IPS-20b (cell line): ENCODE data around the gene MCEMP1.

ENCODE experiments used
- H3K27ac ChIP-seq: one replicate; pipeline ENCODE4 v1.5.1; 2013; ENCODE audit warnings: low read length
- H3K27me3 ChIP-seq: 2 replicates; pipeline ENCODE4 v1.6.1; 2013; ENCODE audit warnings: mild to moderate bottlenecking, low read length, inconsistent platforms; ENCODE audit not compliant: insufficient read depth
- H3K36me3 ChIP-seq: 2 replicates; pipeline ENCODE4 v1.6.1; 2013; ENCODE audit warnings: low read depth, mild to moderate bottlenecking, inconsistent platforms, low read length, moderate library complexity; ENCODE audit not compliant: insufficient read depth
- H3K4me1 ChIP-seq: 2 replicates; pipeline ENCODE4 v1.6.1; 2013; ENCODE audit warnings: mild to moderate bottlenecking, control low read depth, inconsistent platforms, low read length, moderate library complexity; ENCODE audit not compliant: insufficient read depth
- H3K4me3 ChIP-seq: 2 replicates; pipeline ENCODE4 v1.5.1; 2013; ENCODE audit warnings: mild to moderate bottlenecking, low read length, inconsistent platforms
- H3K9ac ChIP-seq: 2 replicates; pipeline ENCODE4 v1.6.1; 2013; ENCODE audit warnings: low read depth, mild to moderate bottlenecking, inconsistent platforms, low read length, moderate library complexity
- H3K9me3 ChIP-seq: 2 replicates; pipeline ENCODE4 v1.6.1; 2013; ENCODE audit warnings: mild to moderate bottlenecking, low read depth, low read length, inconsistent platforms; ENCODE audit not compliant: insufficient read depth

Gene MCEMP1, protein sequence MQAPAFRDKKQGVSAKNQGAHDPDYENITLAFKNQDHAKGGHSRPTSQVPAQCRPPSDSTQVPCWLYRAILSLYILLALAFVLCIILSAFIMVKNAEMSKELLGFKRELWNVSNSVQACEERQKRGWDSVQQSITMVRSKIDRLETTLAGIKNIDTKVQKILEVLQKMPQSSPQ

DNA sequence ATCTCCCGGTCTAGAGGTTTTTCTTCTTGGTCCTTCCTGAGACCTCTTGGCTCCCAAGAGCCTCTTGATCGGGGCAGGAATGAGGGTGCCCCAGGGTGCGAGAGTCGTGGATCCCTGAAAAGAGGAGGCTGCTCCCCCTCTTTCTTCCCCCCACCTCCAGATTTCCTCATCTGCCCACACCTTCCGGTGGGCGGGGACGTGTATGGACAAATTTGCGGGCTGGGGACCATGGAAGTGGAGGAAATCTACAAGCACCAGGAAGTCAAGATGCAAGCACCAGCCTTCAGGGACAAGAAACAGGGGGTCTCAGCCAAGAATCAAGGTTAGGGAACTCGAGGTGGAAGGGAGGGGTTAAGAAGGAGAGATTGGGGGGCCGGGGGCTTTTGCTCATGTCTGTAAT, at the start of gene MCEMP1:
TSS of gene MCEMP1 (plus strand) at position 237 of the 400 bp plus-strand sequence. CDS start at position 268, 31 bp downstream.
- Histone ChIP-seq H3K27ac (no peak within 1 kb of the TSS), H3K4me3 (no peak within 1 kb of the TSS), H3K36me3 (no peaks in the 10 kb centered on the region), H3K4me1 (no peaks in the 10 kb centered on the region; the same call in 1 of the 2 replicates), H3K27me3 (peaks cover 50% of the 10 kb centered on the region), H3K9ac (no peak within 1 kb of the TSS), H3K9me3 (no peaks in the 10 kb centered on the region)

GRCh38 chr19:7627166-7627565, 49.7 kb upstream of the MCEMP1 start:
- H3K36me3 ChIP-seq, result peaks cover 18% of the 10 kb centered on the region
- H3K4me1 ChIP-seq, result no peaks in the 10 kb centered on the region; the same call in 1 of the 2 replicates
- H3K27ac ChIP-seq, result no peak overlapping the region
- no peaks in the 10 kb centered on the region for H3K9me3 ChIP-seq
- no peak overlapping the region for H3K9ac ChIP-seq
- H3K27me3 ChIP-seq, result no peaks in the 10 kb centered on the region
- no peak overlapping the region for H3K4me3 ChIP-seq

- peak overlapping the region; percentile 97 for H3K4me3 ChIP-seq
Measured at GRCh38 chr19:7628589-7629311, 48.1 kb upstream of the MCEMP1 start.

DNA sequence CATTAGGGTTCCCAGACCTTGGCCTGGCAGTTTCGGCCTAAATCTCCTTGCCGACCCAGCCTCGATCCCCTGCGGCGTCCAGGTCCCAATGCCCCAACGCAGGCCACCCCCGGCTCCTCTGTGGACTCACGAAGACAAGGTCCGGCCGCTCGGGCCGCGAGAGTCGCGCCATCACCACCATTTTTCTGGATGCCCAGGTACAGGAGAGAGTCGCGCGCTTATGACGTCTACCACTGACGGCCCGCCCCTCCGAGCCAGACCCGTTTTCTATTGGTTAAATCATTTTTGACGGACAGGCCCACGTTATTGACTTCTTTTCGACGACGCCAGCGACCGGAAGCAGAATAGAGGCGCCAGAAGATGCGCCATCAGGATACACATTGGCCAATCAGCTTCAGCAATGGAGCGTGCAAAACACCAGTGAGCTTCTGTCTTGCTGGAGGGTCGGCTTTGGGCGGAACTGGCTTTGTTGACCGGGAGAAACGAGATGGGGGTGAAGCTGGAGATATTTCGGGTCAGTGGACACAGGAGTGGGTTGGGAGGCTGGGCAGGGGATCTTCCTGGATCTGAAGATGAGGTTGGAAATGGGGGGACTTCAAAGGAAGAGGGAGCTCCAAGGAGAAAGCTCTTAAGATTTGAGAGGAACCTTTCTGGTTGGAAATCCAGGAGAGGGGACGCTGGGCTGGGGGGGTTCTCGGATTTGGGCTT, 47.4 kb upstream of the MCEMP1 start, which contains the start of the genes PET100 and XAB2:
TSS of gene PET100 (plus strand) at position 447 of the 708 bp plus-strand sequence. CDS start at position 488, 41 bp downstream.
TSS of gene XAB2 (minus strand) at position 199 of the 708 bp plus-strand sequence. CDS start at position 181, 18 bp downstream.
- Histone ChIP-seq H3K9me3 (no peaks in the 10 kb centered on the region), H3K4me3 (peak within 1 kb of the TSS; percentile 97), H3K27ac (peak within 1 kb of the TSS; percentile 82), H3K27me3 (peaks cover 9% of the 10 kb centered on the region), H3K4me1 (no peaks in the 10 kb centered on the region; the same call in 1 of the 2 replicates), H3K9ac (peak within 1 kb of the TSS; percentile 99), H3K36me3 (0 out of 2 replicates have a peak, but pooled peaks cover 8% of the 10 kb centered on the region)

More at GRCh38 chr19:7628589-7629311, 48.1 kb upstream of the MCEMP1 start:
- H3K27ac ChIP-seq, result no peak overlapping the region
- H3K4me1 ChIP-seq, result no peaks in the 10 kb centered on the region; the same call in 1 of the 2 replicates
- H3K9ac ChIP-seq, result peak overlapping the region; percentile 87
- H3K9me3 ChIP-seq, result no peaks in the 10 kb centered on the region
- 0 out of 2 replicates have a peak, but pooled peaks cover 8% of the 10 kb centered on the region for H3K36me3 ChIP-seq
- peaks cover 1% of the 10 kb centered on the region; the same call in 1 of the 2 replicates for H3K27me3 ChIP-seq

GRCh38 chr19:7631577-7631976, 45.3 kb upstream of the MCEMP1 start:
- H3K4me1 ChIP-seq, result no peaks in the 10 kb centered on the region; the same call in 1 of the 2 replicates
- peaks cover 29% of the 10 kb centered on the region for H3K27me3 ChIP-seq
- H3K4me3 ChIP-seq, result no peak overlapping the region
- no peaks in the 10 kb centered on the region for H3K9me3 ChIP-seq
- no peaks in the 10 kb centered on the region for H3K36me3 ChIP-seq
- H3K9ac ChIP-seq, result no peak overlapping the region
- H3K27ac ChIP-seq, result no peak overlapping the region

- H3K27ac ChIP-seq, result no peak overlapping the region
- H3K9me3 ChIP-seq, result no peaks in the 10 kb centered on the region
- no peaks in the 10 kb centered on the region; the same call in 1 of the 2 replicates for H3K4me1 ChIP-seq
Measured at GRCh38 chr19:7632340-7633203, 44.3 kb upstream of the MCEMP1 start.

GRCh38 chr19:7633698-7634097, 43.2 kb upstream of the MCEMP1 start, which contains the start of gene PCP2:
Gene PCP2, minus strand, starts transcription at chr19:7633719. Its CDS starts 262 bp downstream, at chr19:7633457.
- Histone ChIP-seq H3K9me3 (no peaks in the 10 kb centered on the region), H3K36me3 (no peaks in the 10 kb centered on the region), H3K4me3 (no peak within 1 kb of the TSS), H3K9ac (no peak within 1 kb of the TSS), H3K27me3 (peaks cover 31% of the 10 kb centered on the region), H3K27ac (no peak within 1 kb of the TSS), H3K4me1 (no peaks in the 10 kb centered on the region)

More at GRCh38 chr19:7632340-7633203, 44.3 kb upstream of the MCEMP1 start:
- Histone ChIP-seq H3K36me3 (no peaks in the 10 kb centered on the region), H3K27me3 (peaks cover 31% of the 10 kb centered on the region), H3K4me3 (no peak overlapping the region), H3K9ac (no peak overlapping the region)

DNA sequence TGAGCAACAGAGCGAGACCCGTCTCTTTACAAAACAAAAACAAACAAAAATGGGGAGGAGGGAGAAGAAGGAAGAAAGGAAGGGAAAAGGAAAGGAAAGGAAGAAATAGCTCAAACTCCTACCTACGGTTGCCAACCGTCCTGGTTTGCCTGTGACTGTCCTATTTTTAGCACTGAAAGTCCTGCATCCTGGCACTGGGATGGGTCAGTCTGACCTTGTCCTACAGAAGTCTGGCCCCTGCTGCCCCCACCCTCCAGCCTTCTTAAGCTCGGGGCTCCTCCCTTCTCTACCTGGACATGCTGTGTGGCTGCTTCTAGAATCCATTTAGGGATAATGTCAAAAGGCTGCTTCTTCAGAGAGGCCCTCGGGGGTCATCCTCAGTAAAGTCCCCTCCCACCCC, 41.2 kb upstream of the MCEMP1 start:
- Histone ChIP-seq H3K36me3 (no peaks in the 10 kb centered on the region), H3K27ac (no peak overlapping the region), H3K9ac (no peak overlapping the region), H3K4me3 (no peak overlapping the region), H3K27me3 (peaks cover 31% of the 10 kb centered on the region), H3K4me1 (no peaks in the 10 kb centered on the region), H3K9me3 (no peaks in the 10 kb centered on the region)

GRCh38 chr19:7636317-7636690, 40.6 kb upstream of the MCEMP1 start:
- H3K27ac ChIP-seq, result no peak overlapping the region
- H3K9me3 ChIP-seq, result no peaks in the 10 kb centered on the region
- no peaks in the 10 kb centered on the region for H3K36me3 ChIP-seq
- peak overlapping the region; percentile 18; the same call in 1 of the 2 replicates for H3K4me3 ChIP-seq
- no peak overlapping the region for H3K9ac ChIP-seq
- no peaks in the 10 kb centered on the region for H3K4me1 ChIP-seq
- peaks cover 31% of the 10 kb centered on the region for H3K27me3 ChIP-seq

DNA sequence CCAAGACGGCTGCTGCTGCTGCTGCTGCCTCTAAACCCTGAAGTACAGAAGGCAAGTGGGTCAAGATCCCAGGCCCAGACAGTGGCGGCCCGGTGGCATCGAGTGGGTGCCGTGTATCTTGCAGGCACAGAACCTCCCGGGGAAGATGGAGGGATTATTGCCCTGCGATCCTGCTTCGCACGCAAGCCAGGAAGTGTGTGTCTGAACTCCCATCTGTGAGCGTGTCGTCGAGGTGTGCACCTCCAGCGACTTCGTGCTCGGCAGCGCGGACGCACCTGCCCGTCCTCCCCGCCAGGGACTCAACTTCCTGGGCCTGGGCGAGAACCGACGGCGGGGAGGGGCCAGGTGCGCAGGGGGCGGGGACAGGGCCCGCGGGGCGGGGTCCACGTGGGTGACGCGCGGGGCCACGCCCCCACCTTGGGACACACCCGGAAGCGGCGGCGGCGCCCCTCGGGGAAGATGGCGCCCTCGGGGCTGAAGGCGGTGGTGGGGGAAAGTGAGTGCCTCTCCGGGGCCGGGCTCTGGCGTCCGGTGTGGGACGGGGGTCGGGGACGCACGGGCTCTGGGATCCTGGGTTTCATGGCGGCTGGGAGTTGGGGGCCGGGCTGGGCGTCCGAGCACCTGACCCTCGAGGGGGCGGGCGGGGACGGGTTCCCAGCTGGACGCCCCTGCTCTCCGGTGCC, 40.1 kb upstream of the MCEMP1 start, which contains the start of gene STXBP2:
TSS of gene STXBP2 (plus strand) at position 420 of the 683 bp plus-strand sequence. CDS start at position 460, 40 bp downstream.
- no peaks in the 10 kb centered on the region for H3K4me1 ChIP-seq
- no peaks in the 10 kb centered on the region for H3K9me3 ChIP-seq
- H3K9ac ChIP-seq, result peak within 1 kb of the TSS; percentile 76
- H3K36me3 ChIP-seq, result no peaks in the 10 kb centered on the region
- peaks cover 31% of the 10 kb centered on the region for H3K27me3 ChIP-seq
- no peak within 1 kb of the TSS for H3K27ac ChIP-seq
- H3K4me3 ChIP-seq, result peak within 1 kb of the TSS; percentile 79
